GM20000 (cell line): ENCODE results near the gene HNRNPM.

Experiments
- DNase-seq: peaks from one replicate; pipeline ENCODE4 v3.0.0; 2012; ENCODE audit warnings: low spot score
- CTCF ChIP-seq: IDR thresholded peaks from 2 replicates; pipeline ENCODE4 v1.5.1; 2012; ENCODE audit warnings: mild to moderate bottlenecking, control low read depth; ENCODE audit errors: extremely low read depth, missing control alignments

The HNRNPM gene

GRCh38 chr19:8537099-8537498, 92.3 kb downstream of the HNRNPM start:
- DNase-seq, result no peak
- TF ChIP-seq CTCF, result no peak
